AG04450 (cell line): ENCODE results near the gene CCDC167. TPM values are rescaled to one million over a fixed set of nuclear protein-coding genes. Genes with fewer than 3 reads are reported as not detected.

ENCODE experiments used
- CTCF ChIA-PET: fragments of 300-600, 350-600 bp; formaldehyde crosslinking; extraction: SDS; loops from one replicate; lab custom pipeline; 2022; ENCODE audit warnings: antibody characterized with exemption, inconsistent platforms; lab: Charles Lee
- POLR2A ChIA-PET: fragments of 350-600 bp; formaldehyde crosslinking; extraction: SDS; loops from one replicate; lab custom pipeline; 2021; ENCODE audit warnings: antibody characterized with exemption, inconsistent platforms; lab: Yijun Ruan, JAX
- DNase-seq: peaks from one replicate; pipeline ENCODE4 v3.0.0-alpha.2; 2011; ENCODE audit warnings: low read depth, low spot score
- H3K27ac ChIP-seq: one replicate; pipeline ENCODE4 v1.5.1; 2012; ENCODE audit warnings: low read depth, low read length, control low read depth
- H3K27me3 ChIP-seq: one replicate; pipeline ENCODE4 v1.6.0; 2012; ENCODE audit warnings: low read length; ENCODE audit not compliant: control insufficient read depth, insufficient read depth
- H3K4me3 ChIP-seq: 2 replicates; pipeline ENCODE4 v1.5.1; 2011; ENCODE audit warnings: mild to moderate bottlenecking, low read depth, low read length, control low read depth
- H3K9me3 ChIP-seq: 2 replicates; pipeline ENCODE4 v1.5.1; 2012; ENCODE audit warnings: low read length; ENCODE audit not compliant: control insufficient read depth, insufficient read depth
- polyA plus RNA-seq: library from polyadenylated mRNA; depleted of rRNA; stranded (reverse); fragments of >200 nt; gene quantifications from 2 replicates; pipeline ENCODE4 v1.2.3, GENCODE V29; 2011
- TF ChIP-seq, protein P1 (sequence below): IDR thresholded peaks from 2 replicates; pipeline ENCODE4 v1.5.1; 2011; ENCODE audit warnings: low read depth, low read length, control low read depth, inconsistent platforms

CCDC167 gene
- polyA plus RNA-seq, 1 experiment = 27.3 TPM

- POLR2A ChIA-PET = no interaction called here
- peaks cover 5% of the 10 kb centered on the region for H3K27me3 ChIP-seq
- H3K9me3 ChIP-seq = no peaks in the 10 kb centered on the region; the same call in 1 of the 2 replicates
- TF ChIP-seq, protein P1, sequence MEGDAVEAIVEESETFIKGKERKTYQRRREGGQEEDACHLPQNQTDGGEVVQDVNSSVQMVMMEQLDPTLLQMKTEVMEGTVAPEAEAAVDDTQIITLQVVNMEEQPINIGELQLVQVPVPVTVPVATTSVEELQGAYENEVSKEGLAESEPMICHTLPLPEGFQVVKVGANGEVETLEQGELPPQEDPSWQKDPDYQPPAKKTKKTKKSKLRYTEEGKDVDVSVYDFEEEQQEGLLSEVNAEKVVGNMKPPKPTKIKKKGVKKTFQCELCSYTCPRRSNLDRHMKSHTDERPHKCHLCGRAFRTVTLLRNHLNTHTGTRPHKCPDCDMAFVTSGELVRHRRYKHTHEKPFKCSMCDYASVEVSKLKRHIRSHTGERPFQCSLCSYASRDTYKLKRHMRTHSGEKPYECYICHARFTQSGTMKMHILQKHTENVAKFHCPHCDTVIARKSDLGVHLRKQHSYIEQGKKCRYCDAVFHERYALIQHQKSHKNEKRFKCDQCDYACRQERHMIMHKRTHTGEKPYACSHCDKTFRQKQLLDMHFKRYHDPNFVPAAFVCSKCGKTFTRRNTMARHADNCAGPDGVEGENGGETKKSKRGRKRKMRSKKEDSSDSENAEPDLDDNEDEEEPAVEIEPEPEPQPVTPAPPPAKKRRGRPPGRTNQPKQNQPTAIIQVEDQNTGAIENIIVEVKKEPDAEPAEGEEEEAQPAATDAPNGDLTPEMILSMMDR = no peak
- CTCF ChIA-PET = no interaction called here
- no peak overlapping the region for H3K4me3 ChIP-seq
- no peak for DNase-seq
- H3K27ac ChIP-seq = no peak overlapping the region
Measured at GRCh38 chr6:37546141-37546871, 46.6 kb upstream of the CCDC167 start.

GRCh38 chr6:37544530-37544929 is 44.8 kb upstream of the CCDC167 start:
- Histone ChIP-seq H3K27me3 (peaks cover 5% of the 10 kb centered on the region), H3K4me3 (no peak overlapping the region), H3K9me3 (no peaks in the 10 kb centered on the region; the same call in 1 of the 2 replicates), H3K27ac (no peak overlapping the region)
- no peak for DNase-seq
- TF ChIP-seq, protein P1 = no peak
- ChIA-PET CTCF (interaction anchor here (0.7 kb wide), 1 partner anchor 22 kb away, joined by 3 read pairs; no protein-coding TSS in a partner anchor), POLR2A (no interaction called here)

DNA sequence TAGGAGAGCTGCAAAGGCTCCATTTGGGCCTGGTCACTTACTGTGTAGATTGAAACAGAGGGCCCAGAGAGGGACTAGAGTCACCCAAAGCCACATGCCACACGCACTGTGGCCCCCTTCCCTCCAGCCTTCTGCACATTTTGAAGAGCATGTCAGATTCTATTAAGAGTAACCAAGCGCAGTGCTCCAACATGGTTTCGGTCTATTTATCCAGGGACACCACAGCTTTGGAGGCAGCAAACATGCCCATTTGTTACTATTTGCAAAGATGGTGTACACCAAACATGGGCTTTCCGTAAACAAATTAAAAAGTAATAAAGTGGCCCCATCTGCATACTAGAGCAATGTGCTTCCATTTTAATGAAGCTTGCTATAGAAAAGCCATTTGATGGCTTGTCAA is 43.7 kb upstream of the CCDC167 start:
- Histone ChIP-seq H3K4me3 (no peak overlapping the region), H3K9me3 (no peaks in the 10 kb centered on the region), H3K27me3 (peaks cover 7% of the 10 kb centered on the region), H3K27ac (no peak overlapping the region)
- POLR2A ChIA-PET = no interaction called here
- CTCF ChIA-PET = no interaction called here
- DNase-seq = no peak
- TF ChIP-seq, protein P1 = no peak

DNA sequence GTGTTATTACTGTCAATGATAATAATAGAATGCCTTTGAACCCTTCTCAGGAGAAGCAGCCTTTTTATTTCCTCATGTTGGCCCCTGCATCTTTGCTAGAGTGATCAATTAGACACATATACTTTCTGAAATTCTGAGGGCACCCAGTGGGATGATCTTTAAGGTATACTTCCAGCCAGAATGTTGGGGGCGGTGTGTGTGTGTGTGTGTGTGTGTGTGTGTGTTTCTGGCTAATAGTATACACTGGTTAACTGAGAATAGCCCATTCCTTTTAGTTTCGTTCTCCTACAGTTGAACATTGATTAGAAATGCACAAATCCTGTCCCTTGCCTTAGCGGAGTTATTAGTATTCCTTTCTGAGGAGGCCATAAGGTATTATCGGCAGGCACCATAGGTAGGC is 41.7 kb upstream of the CCDC167 start:
- no peak overlapping the region for H3K4me3 ChIP-seq
- DNase-seq = no peak
- ChIA-PET CTCF (no interaction called here), POLR2A (no interaction called here)
- TF ChIP-seq, protein P1 = no peak
- H3K27me3 ChIP-seq = peaks cover 24% of the 10 kb centered on the region
- no peaks in the 10 kb centered on the region; the same call in 1 of the 2 replicates for H3K9me3 ChIP-seq
- no peak overlapping the region for H3K27ac ChIP-seq

GRCh38 chr6:37540390-37540789 is 40.7 kb upstream of the CCDC167 start:
- POLR2A ChIA-PET = no interaction called here
- CTCF ChIA-PET = interaction anchor here (0.6 kb wide), 1 partner anchor 26 kb away, joined by 4 read pairs; no protein-coding TSS in a partner anchor

More at GRCh38 chr6:37540390-37540789, 40.7 kb upstream of the CCDC167 start:
- Histone ChIP-seq H3K9me3 (no peaks in the 10 kb centered on the region; the same call in 1 of the 2 replicates), H3K27me3 (peaks cover 31% of the 10 kb centered on the region), H3K4me3 (no peak overlapping the region), H3K27ac (no peak overlapping the region)
- TF ChIP-seq, protein P1 = no peak
- no peak for DNase-seq
